HG02870 (cell line): ENCODE results near the gene BTBD19.
A peak's percentile ranks its signal among the peaks of the same experiment; 100 is the strongest.
"Not testable (repeated sequence)": the region's sequence is repeated elsewhere in the genome, so short reads cannot be mapped to it uniquely, and the experiment has no call there.

ENCODE experiments used
- ATAC-seq: cut with Tn5 transposase; IDR thresholded peaks from one replicate; pipeline ENCODE4 v1.9.1; 2021; ENCODE audit warnings: mild to moderate bottlenecking, moderate library complexity; ENCODE audit not compliant: unreplicated experiment

Gene BTBD19

DNA sequence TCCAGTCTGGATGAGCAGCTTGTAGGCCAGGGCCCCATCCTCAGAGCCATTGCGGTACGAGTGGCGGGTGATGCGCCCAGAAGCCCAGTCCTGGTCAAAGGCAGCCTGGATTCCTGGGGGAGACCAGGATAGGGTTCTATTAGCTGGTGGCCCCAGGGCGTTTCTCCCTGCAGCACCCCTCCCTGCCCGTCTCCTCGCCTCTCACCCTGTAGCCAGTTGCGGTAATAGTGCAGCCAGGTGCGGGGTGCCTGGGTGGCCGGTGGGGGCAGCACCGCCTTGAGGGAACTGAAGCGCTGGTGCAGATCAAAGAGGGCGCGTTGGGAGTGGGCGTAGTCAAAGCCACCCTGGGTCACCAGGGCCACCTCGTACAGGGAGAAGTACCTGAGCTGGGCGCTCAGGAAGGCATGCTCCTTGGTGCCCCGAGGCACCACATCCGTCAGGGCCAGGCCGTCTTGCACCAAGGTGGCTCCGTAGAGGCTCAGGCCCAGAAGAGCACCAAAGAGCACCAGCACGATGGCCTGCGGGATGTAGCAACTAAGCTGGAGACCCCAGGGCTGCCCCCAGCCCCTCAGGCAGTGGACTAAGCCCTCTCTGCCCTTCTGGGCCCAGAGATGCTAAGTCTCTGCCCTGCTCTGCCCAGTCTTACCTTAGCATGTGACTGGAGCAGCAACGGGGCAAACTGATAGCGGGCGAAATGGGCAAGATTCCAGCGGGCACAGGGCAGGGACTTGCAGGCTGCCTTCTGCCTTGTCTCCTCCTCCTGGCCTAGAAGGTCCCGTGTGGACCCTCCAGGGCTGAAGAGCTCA lies 19.1 kb downstream of the BTBD19 start:
- no peak for ATAC-seq

DNA sequence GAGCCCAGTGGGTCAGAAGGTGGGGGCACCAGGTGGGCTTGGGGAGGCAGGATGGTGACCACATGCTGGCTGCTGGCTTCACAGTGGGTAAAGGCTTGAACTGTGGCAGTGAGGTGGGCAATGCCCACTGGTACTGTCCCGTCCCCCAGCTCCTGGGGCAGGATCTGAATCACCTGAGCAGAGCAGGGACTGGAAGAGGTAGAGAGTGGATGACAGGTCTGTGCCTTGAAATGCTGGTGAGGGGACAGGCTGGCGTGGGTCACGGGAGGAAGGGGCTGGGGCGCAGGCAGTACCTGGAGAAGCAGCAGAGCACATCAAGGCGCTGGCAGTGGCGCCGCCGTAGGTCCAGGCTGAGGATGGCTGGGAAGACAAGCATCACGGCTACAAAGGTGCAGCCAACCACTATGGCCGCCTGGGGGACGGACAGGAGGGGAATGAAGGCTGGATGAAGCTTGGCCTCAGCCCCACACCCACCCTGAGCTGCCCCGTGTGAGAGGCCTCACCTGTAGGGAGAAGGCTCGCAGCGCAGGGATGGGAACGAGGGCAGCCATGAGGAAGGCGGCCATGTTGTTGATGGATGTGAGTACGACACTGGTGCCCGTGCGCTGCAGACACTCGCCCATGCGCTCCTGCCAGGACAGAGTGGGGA lies 19.8 kb downstream of the BTBD19 start:
- no peak for ATAC-seq

GRCh38 chr1:44828841-44829440 lies 20.6 kb downstream of the BTBD19 start:
- ATAC-seq = no peak

GRCh38 chr1:44829506-44830384 lies 21.4 kb downstream of the BTBD19 start:
- no peak for ATAC-seq

GRCh38 chr1:44830900-44831304 lies 22.6 kb downstream of the BTBD19 start:
- ATAC-seq = no peak

DNA sequence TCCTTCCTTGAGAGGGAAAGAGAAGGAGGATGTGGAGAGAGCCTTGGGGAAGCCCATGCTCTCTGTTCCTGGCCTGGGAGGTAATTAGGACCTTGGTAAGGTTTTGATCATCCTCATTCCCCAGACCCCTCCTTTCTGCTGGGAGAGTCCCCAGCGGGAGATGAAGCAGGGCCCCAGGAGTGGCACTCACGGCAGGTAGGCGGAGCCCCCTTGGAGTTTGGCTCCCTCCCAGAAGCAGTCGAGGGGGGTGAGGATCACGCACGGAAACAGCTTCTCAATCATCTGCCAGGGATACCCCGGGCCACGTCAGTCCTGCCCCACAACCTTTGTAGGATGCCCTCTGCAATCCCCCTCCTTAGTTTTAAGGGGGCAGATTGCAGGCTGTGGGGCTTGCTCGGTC lies 23.2 kb downstream of the BTBD19 start:
- ATAC-seq = no peak

DNA sequence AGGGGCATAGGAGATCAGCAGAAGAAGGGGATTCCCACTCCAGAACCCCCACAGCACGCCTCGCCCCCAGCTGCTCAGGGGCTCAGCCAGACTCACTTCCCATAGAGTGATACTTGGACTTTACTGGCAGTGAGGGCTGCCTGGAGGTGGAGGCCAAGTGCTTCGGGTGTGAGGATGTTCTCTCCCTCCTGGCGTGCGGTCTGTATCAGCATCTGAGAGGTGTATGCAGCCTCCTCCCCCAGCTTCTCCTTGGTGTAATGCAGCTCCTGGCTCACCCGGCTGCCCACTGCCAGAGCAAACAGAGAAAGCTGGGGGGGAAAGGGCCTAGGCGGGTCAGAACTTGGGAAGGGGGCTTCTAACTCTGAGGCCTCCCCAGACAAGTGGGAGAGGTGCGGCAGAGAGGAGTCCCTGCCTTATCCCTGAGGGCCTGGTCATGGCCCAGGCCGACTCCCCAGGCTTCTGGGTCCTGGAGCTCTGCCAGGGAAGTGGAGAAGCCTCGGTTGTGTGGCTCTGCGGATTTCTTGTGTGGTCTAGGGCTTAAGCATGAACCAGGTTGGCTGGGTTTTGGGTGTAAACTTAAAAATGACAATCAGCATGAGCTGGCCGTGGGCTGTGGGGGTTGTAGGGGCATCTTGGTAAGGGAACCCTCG lies 23.9 kb downstream of the BTBD19 start:
- ATAC-seq = no peak

DNA sequence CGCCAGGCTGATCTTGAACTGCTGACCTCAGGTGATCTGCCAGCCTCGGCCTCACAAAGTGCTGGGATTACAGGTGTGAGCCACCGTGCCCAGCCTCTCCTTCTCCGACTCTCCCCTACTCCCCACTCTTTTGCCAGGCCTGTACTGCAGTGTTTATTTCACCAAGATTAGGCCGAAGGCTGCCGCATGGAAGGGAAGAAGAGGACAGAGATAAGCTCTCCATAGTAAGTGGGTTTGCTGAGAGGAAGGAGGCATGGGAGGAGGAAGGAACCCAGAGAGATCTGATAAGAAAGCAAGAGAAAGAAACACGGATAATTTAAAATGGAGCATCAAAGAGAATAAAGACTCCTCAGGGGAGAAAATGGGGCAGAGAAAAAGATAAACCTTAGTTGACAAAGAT lies 26.0 kb downstream of the BTBD19 start:
- ATAC-seq = no peak

GRCh38 chr1:44835738-44836675 lies 27.7 kb downstream of the BTBD19 start:
- peak; percentile 73 for ATAC-seq

DNA sequence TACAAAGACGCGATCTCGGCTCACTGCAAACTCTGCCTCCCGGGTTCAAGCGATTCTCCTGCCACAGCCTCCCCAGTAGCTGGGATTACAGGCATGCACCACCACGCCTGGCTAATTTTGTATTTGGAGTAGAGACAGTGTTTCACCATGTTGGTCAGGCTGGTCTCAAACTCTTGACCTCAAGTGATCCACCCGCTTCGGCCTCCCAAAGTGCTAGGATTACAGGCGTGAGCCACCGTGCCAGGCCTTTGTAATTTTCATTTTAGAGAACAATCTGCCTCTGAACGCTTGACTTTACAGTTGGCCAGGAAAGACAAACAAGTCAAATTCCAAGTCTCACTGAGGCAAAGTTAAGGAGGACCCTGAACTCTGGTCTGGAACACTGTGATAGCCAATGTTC lies 30.0 kb downstream of the BTBD19 start:
- not testable (repeated sequence) for ATAC-seq

- ATAC-seq = no peak
Measured at GRCh38 chr1:44839576-44839975, 31.3 kb downstream of the BTBD19 start.

DNA sequence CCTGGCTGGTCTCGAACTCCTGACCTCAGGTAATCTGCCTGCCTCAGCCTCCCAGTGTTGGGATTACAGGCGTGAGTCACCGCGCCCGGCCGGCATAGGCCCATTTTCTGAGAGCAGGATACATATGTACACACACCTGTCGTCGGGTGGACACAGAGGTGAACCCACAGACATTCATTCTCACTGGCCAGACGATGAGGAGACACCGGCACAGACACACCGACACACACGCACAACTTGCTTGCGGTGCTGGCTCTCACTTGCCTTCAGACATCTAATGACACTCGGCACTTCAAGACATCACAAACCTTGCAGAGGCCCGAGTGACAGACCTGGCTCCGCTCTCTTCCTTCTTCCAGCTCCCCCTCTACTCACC lies 34.2 kb downstream of the BTBD19 start:
- ATAC-seq = no peak

DNA sequence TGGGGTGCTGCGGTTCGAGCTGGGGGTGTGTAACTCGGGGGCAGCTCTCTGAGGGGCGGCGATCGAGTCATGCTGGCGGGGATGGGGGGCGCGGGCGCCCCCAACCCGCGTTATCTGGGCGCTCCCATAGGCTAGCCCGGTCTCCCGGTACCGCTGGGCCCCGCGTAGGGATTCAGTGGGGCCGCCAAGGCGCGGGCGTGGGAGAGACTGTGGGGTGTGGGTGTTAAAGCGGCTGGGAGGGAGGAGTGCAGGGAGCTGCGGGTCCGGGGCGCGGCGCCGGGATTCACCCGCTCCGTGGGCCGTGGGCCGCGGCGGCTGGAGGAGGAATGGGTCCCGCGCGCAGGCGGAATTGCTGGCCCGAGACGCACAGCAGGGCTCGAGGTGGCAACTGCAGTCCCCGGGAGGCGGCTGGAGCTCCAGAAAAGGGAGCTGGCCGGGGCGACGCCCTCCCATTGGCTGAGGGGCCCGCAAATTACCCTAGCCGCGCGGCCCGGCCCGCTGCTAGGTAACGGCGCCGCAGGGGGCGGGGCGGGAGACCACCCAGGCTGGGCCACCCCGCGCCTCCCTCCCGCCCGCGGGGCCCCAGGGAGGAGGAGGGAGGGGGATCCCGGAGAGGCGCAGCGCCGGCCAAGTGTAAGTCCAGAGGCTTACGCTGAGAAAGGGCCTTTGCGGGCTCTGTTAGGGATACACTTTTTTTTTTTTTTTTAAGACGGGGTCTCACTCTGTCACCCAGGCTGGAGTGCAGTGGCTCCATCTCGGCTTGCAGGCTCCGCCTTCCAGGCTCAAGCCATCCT lies 34.7 kb downstream of the BTBD19 start, which contains the start of gene PTCH2:
Gene PTCH2 (minus strand): TSS at position 392 of the 794 bp plus-strand sequence. CDS start 321 bp downstream, at position 71.
- no peak for ATAC-seq

DNA sequence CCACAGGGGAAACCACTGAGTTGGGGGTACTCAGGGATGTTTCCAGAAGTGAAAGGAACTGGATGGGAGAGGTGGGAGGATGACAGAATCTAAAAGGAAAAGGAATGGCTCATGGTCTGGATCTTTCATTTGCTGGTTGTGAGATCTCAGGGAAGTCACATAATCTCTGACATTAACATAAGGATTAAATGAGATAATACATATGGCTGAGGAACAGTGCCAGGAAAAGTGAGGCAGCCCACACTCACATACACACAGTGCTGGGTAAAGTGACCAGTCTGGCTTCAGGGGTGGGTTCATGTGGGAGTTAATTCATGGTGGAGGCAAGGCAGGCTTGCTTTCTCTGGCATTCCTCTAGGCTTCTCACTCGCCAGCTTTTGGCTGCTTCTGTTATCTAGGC lies 38.7 kb downstream of the BTBD19 start:
- no peak for ATAC-seq

- no peak for ATAC-seq
Measured at GRCh38 chr1:44847845-44848244, 39.5 kb downstream of the BTBD19 start.

GRCh38 chr1:44848456-44849181 lies 40.3 kb downstream of the BTBD19 start:
- no peak for ATAC-seq

GRCh38 chr1:44849575-44850132 lies 41.3 kb downstream of the BTBD19 start:
- ATAC-seq = no peak

GRCh38 chr1:44851308-44851707 lies 43.0 kb downstream of the BTBD19 start:
- no peak for ATAC-seq
